ENCODE measurements around the gene UGT1A6. TPM values are rescaled to one million over a fixed set of nuclear protein-coding genes. Genes with fewer than 3 reads are reported as not detected.

Gene UGT1A6
- total RNA-seq, 3 donors from 2014 or later, result not detected

DNA sequence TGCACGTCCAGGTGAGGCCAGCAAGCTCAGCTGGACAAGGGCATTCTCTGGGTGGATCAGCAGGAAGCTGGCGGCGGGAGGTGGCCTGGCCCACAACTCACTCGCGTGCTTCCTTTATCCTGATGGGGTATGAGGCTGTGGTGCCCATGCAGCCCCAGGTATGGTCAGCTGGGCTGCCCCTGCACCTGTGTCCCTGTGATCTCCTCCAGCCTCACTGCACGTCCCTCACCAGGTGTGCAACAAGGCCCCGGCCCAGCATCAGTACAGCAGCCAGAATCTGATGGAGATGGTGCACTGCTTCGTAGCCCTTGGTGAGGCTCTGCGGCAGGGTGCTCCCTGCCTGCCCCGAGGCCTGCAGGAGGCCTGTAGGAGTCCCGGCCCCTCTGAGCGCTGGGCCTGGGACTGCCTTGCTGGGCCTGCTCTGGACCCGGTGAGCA, 103.1 kb downstream of the UGT1A6 start:
- no peaks in the 10 kb centered on the region for H3K27me3 ChIP-seq
- H3K27ac ChIP-seq, result no peak overlapping the region
- intact Hi-C loops (cut with DNase I; ENCODE audit: low total_unique reads), result no loop called here
- no peak for TF ChIP-seq POLR2A (IDR thresholded peaks at IDR 0.05)
- TF ChIP-seq, protein P1, sequence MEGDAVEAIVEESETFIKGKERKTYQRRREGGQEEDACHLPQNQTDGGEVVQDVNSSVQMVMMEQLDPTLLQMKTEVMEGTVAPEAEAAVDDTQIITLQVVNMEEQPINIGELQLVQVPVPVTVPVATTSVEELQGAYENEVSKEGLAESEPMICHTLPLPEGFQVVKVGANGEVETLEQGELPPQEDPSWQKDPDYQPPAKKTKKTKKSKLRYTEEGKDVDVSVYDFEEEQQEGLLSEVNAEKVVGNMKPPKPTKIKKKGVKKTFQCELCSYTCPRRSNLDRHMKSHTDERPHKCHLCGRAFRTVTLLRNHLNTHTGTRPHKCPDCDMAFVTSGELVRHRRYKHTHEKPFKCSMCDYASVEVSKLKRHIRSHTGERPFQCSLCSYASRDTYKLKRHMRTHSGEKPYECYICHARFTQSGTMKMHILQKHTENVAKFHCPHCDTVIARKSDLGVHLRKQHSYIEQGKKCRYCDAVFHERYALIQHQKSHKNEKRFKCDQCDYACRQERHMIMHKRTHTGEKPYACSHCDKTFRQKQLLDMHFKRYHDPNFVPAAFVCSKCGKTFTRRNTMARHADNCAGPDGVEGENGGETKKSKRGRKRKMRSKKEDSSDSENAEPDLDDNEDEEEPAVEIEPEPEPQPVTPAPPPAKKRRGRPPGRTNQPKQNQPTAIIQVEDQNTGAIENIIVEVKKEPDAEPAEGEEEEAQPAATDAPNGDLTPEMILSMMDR (IDR thresholded peaks at IDR 0.05), result no peak
- TF ChIP-seq POLR2AphosphoS5 (IDR thresholded peaks at IDR 0.05), result no peak
- no peaks in the 10 kb centered on the region for H3K36me3 ChIP-seq
- no peaks in the 10 kb centered on the region for H3K4me1 ChIP-seq
- no peak overlapping the region for H3K4me3 ChIP-seq
- no peak for DNase-seq (ENCODE audit: low spot score in 2 of 2)
- no peaks in the 10 kb centered on the region for H3K9me3 ChIP-seq

DNA sequence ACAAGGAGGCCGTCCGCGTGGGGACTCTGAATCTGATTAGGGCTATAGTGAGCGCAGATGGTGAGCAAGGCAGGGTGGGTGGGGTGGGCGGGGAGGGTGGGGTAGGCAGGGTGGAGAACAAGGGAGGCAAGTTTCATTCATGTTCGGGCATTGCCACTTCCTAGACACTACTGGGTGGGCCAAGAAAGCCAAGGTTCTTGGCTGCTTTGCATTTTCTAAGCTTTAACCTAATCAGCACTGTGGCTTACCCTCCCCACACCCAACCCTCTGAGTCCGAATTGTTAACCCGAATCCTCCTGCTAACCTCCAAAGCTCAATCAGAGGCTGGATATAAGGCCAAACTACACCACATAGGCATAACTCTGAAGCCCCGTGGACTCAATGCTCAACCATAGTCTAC, 103.6 kb downstream of the UGT1A6 start:
- TF ChIP-seq POLR2A (IDR thresholded peaks at IDR 0.05) (no peak), POLR2AphosphoS5 (IDR thresholded peaks at IDR 0.05) (no peak)
- TF ChIP-seq, protein P1 (IDR thresholded peaks at IDR 0.05), result no peak
- Histone ChIP-seq H3K27ac (no peak overlapping the region), H3K4me3 (no peak overlapping the region), H3K4me1 (no peaks in the 10 kb centered on the region), H3K9me3 (no peaks in the 10 kb centered on the region), H3K36me3 (no peaks in the 10 kb centered on the region), H3K27me3 (no peaks in the 10 kb centered on the region)
- intact Hi-C loops (cut with DNase I; ENCODE audit: low total_unique reads), result no loop called here
- no peak for DNase-seq (ENCODE audit: low spot score in 2 of 2)

DNA sequence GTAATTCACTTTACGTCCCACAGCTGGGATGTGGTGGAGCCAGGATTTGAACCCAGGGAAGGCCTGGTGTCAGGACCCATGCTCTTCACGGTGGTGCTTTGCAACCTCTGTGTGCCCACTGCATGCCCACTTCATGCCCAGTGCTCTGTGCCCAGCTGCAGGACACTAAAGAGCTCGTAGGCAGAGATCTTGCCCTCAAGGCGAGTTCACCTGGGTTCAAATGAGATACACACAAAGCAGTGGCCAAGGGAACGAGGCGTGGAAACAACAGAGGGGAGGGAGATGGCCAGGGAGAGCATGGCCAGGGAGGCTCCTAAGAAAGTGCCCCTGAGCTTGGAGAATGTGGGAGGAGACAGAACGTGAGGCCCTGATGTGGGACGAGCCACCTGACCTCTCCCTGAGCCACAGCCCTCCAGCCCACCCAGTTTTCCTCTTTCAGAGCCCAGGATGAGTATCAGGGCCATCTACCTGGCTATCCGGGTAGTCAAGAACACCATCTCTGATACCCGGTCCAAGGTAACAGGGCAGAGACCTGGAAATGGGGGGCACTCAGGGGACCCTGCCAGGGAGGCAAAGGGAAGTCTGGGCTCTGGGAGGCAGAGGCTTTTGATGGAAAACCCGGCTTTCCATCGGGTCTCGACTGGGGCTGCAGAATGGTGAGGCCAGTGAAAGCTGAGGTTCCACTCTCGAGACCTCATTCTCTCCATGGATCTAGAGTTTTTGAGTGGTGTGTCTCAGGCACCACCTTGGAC, 105.8 kb downstream of the UGT1A6 start:
- no peaks in the 10 kb centered on the region for H3K9me3 ChIP-seq
- no peaks in the 10 kb centered on the region for H3K4me1 ChIP-seq
- TF ChIP-seq, protein P1 (IDR thresholded peaks at IDR 0.05), result no peak
- TF ChIP-seq POLR2A (IDR thresholded peaks at IDR 0.05), result no peak
- TF ChIP-seq POLR2AphosphoS5 (IDR thresholded peaks at IDR 0.05), result no peak
- no peaks in the 10 kb centered on the region for H3K36me3 ChIP-seq
- H3K4me3 ChIP-seq, result no peak overlapping the region
- peak in 1 of 2 donors; percentile 8 for DNase-seq (ENCODE audit: low spot score in 2 of 2)
- no peaks in the 10 kb centered on the region for H3K27me3 ChIP-seq
- intact Hi-C loops (cut with DNase I; ENCODE audit: low total_unique reads), result no loop called here
- no peak overlapping the region for H3K27ac ChIP-seq

DNA sequence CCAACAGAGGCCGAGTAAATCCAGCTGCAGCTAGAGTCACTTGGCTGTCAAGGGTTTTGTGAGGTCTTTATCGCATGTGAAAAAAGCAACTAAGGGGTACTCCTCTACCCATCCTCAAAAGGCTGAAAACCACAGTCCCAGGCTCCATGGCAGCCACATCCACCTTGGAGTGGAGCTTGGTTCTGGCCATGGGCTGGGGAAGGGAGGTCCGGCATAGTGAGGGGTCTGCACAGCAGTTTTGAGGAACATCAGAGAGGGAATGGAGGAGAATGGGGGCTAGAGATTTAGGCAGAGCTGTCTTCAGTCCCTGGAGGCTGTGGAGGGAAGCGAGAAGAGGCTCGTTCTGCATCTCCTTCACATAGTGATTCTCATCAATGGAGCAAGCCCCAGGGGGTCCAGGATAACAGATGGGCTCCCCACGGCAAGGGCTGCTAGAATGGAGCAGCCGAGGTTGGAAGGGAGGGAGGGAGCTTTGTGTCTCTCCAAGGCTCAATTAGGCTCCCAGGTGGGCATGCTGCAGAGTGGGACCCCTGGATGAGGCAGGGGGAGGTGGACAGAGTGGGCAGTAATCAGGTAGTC, 106.5 kb downstream of the UGT1A6 start:
- H3K4me3 ChIP-seq, result no peak overlapping the region
- no peaks in the 10 kb centered on the region for H3K9me3 ChIP-seq
- DNase-seq (ENCODE audit: low spot score in 2 of 2), result peak in 1 of 2 donors; percentile 7
- H3K36me3 ChIP-seq, result no peaks in the 10 kb centered on the region
- intact Hi-C loops (cut with DNase I; ENCODE audit: low total_unique reads), result no loop called here
- H3K27me3 ChIP-seq, result no peaks in the 10 kb centered on the region
- no peak overlapping the region for H3K27ac ChIP-seq
- no peaks in the 10 kb centered on the region for H3K4me1 ChIP-seq
- no peak for TF ChIP-seq POLR2AphosphoS5 (IDR thresholded peaks at IDR 0.05)
- TF ChIP-seq, protein P1 (IDR thresholded peaks at IDR 0.05), result no peak
- no peak for TF ChIP-seq POLR2A (IDR thresholded peaks at IDR 0.05)

DNA sequence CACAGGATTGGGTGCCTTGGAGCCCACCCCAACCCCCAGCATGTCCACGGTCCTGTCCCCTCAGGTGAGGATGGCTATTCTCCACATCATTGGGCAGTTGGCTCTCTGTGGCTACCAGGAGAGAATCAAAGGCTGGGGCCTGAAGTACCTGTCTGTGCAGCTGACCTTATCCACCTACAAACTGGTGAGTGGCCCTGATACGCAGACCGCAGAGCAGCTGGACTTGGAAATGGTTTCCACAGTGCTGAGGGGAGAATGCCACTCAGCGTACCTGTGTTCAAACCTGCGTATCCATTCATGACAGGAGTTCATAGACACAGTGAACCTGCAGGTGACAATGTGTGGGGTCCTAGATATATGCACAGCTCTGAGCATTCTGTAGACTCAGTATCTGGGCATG, 107.0 kb downstream of the UGT1A6 start:
- DNase-seq (ENCODE audit: low spot score in 2 of 2), result no peak
- TF ChIP-seq POLR2AphosphoS5 (IDR thresholded peaks at IDR 0.05), result no peak
- TF ChIP-seq POLR2A (IDR thresholded peaks at IDR 0.05), result no peak
- TF ChIP-seq, protein P1 (IDR thresholded peaks at IDR 0.05), result no peak
- no peaks in the 10 kb centered on the region for H3K4me1 ChIP-seq
- no peak overlapping the region for H3K27ac ChIP-seq
- no peaks in the 10 kb centered on the region for H3K9me3 ChIP-seq
- intact Hi-C loops (cut with DNase I; ENCODE audit: low total_unique reads), result no loop called here
- no peak overlapping the region for H3K4me3 ChIP-seq
- no peaks in the 10 kb centered on the region for H3K27me3 ChIP-seq
- no peaks in the 10 kb centered on the region for H3K36me3 ChIP-seq

Data from breast epithelium (tissue), 4 donors.